ENCODE measurements around the gene MLYCD.

MLYCD gene

DNA sequence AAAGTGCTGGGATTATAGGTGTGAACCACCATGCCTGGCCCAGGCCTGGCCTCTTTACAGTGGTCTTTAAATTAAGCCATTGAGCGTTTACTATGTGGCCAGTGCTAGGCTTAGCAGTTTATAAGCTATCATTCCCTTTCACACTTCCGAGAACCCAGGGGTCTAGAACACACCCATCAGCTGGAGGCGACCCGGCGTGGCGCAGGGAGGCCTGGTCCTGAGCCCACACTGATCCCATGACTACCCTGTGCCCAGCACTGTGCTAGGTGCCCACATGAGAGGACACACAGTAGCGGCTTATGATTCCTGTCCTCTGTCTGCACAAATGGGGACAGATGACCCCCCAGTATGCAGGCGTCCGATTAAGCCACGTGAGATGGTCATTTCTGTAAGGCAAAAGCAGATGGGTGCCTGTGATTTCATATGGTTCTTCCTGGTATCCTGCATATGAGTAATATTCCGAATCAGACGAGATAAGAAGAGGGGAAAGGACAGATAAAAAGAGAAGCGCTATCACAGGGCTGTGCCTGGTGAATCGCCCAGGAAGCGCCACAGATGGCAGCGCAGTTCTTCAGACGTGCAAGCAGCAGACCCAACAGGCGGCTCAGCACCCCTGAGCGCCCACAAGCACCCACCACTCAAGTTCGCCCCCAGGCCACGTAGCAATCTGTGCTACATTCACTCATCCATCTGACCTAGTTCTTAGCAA is 59.4 kb downstream of the MLYCD start:
- no peak overlapping the region for H3K4me3 ChIP-seq (ENCODE audit: control insufficient read depth, low read depth, low read length)
- no peak for DNase-seq (ENCODE audit: low read depth)
- TF ChIP-seq, protein P1, sequence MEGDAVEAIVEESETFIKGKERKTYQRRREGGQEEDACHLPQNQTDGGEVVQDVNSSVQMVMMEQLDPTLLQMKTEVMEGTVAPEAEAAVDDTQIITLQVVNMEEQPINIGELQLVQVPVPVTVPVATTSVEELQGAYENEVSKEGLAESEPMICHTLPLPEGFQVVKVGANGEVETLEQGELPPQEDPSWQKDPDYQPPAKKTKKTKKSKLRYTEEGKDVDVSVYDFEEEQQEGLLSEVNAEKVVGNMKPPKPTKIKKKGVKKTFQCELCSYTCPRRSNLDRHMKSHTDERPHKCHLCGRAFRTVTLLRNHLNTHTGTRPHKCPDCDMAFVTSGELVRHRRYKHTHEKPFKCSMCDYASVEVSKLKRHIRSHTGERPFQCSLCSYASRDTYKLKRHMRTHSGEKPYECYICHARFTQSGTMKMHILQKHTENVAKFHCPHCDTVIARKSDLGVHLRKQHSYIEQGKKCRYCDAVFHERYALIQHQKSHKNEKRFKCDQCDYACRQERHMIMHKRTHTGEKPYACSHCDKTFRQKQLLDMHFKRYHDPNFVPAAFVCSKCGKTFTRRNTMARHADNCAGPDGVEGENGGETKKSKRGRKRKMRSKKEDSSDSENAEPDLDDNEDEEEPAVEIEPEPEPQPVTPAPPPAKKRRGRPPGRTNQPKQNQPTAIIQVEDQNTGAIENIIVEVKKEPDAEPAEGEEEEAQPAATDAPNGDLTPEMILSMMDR (conservative IDR thresholded peaks at IDR 0.05; ENCODE audit: control insufficient read depth, insufficient read depth, low read depth, low read length): no peak

DNA sequence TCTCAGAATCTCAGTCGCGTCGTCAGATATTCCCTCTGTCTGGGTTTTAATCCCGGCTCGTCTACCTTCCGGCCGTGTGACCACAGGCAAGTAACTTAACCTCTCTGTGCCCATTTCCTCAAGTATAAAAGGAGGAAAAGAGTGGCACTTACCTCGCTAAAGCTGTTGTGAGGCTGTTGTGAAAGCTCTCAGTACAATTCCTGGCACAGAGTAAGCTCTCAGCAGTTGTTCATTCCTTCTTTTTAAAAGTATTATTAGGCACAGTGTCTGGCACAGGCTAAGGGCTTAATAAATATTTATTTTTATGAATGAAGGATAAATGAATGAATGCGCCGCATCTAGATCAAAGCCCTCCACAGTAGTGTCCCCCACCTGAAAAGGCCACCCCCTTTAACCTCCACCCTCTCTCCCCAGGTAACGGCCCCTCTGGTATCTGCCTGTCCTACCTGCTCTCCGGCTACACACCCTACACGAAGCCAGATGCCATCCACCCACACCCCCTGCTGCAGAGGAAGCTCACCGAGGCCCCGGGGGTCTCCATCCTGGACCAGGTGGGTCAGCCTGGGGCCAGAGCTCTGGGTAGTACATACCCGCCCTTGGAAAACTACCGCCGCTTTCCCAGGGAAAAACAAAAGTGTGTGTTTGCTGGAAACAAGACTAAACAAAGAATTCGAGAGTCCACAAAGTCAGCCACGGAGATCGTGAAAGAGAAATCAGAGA is 60.1 kb downstream of the MLYCD start:
- no peak for DNase-seq (ENCODE audit: low read depth)
- no peak overlapping the region for H3K4me3 ChIP-seq (ENCODE audit: control insufficient read depth, low read depth, low read length)
- TF ChIP-seq, protein P1 (conservative IDR thresholded peaks at IDR 0.05; ENCODE audit: control insufficient read depth, insufficient read depth, low read depth, low read length): no peak

DNA sequence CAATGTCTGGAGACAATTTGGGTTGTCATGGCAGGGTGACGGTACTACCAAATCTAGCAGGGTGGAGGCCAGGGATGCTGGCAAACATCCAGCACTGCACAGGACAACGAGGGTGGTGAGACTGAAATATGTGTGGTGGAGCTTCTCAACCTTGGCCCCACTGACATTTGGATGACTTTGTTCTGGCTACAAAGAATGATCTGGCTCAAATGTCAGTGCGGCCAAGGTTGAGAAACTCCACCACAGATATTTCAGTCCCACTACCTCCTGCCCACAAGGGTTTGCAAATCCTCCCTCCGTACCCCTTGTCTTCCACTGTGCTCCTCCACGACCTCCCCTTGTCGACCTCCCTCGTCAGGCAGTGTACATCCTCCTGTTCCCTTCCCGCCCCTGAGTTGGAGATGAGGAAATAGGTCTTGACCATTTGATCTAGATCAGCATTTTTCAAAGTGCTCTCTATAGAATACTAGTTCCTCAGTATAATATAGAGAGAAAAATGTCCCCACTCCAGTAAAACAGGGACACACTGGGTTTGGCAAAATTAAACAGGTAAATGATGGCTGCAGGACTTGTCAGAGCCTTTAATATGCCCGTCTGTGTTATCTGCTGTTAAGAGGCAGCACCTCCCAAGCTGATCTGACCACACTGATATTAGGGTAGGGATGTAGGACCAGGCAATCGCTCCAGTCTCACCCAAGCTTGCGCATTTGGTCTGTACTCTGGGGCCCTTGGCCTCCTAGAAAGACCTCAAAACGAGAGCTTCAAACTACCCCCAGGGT is 60.9 kb downstream of the MLYCD start:
- TF ChIP-seq, protein P1 (conservative IDR thresholded peaks at IDR 0.05; ENCODE audit: control insufficient read depth, insufficient read depth, low read depth, low read length): no peak
- H3K4me3 ChIP-seq (ENCODE audit: control insufficient read depth, low read depth, low read length): no peak overlapping the region
- no peak for DNase-seq (ENCODE audit: low read depth)

DNA sequence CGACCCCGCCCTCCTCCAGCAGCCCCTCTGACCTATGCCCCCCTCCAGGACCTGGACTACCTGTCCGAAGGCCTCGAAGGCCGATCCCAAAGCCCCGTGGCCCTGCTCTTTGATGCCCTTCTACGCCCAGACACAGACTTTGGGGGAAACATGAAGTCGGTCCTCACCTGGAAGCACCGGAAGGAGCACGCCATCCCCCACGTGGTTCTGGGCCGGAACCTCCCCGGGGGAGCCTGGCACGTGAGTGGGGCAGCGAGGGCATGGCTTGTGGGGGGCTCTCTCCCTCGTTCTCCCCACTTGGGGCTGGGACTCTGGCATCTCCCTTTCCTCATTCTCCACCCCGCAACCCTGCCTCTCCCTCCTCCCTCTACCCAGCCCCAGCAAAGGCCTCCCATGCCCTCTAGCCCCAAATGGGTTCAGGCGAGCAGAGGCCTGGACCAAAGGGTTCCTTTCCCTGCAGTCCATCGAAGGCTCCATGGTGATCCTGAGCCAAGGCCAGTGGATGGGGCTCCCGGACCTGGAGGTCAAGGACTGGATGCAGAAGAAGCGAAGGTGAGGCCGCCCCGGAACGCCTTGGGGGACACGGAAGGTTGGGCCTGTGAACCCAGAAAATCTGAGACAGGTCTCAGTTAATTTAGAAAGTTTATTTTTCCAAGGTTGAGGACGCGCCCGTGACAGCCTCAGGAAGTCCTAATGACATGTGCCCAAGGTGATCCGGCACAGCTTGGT is 61.8 kb downstream of the MLYCD start:
- DNase-seq (ENCODE audit: low read depth): no peak
- TF ChIP-seq, protein P1 (conservative IDR thresholded peaks at IDR 0.05; ENCODE audit: control insufficient read depth, insufficient read depth, low read depth, low read length): no peak
- H3K4me3 ChIP-seq (ENCODE audit: control insufficient read depth, low read depth, low read length): no peak overlapping the region

DNA sequence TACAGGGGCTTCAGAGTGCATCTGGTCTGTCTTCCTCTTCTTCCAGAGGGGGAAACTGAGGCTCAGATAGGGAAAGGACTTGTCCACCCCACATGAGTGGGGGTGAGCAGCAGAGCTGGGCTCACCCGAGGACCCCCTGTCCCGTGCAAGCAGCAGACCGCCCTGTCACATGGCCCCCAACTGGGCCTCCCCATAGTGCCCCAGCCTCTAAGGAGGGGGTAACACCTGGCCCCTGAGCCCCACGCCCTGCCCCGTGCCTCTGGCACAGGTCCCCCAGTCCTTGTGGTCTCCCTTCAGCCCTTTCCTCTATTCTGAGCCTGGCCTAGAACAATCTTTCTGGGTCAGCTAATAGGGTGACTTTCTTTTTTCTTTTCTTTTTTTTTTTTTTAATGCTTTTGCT is 62.7 kb downstream of the MLYCD start:
- DNase-seq (ENCODE audit: low read depth): no peak
- TF ChIP-seq, protein P1 (conservative IDR thresholded peaks at IDR 0.05; ENCODE audit: control insufficient read depth, insufficient read depth, low read depth, low read length): no peak
- H3K4me3 ChIP-seq (ENCODE audit: control insufficient read depth, low read depth, low read length): no peak overlapping the region

Data from fibroblast of mammary gland (primary cell).